ENCODE results near the gene KPNB1. TPM values are rescaled to one million over a fixed set of nuclear protein-coding genes. Genes with fewer than 3 reads are reported as not detected.
A peak's percentile ranks its signal among the peaks of the same experiment; 100 is the strongest.

The KPNB1 gene
- total and polyA plus RNA-seq, 9 donors, result 63.4 to 346 (median 236) TPM

DNA sequence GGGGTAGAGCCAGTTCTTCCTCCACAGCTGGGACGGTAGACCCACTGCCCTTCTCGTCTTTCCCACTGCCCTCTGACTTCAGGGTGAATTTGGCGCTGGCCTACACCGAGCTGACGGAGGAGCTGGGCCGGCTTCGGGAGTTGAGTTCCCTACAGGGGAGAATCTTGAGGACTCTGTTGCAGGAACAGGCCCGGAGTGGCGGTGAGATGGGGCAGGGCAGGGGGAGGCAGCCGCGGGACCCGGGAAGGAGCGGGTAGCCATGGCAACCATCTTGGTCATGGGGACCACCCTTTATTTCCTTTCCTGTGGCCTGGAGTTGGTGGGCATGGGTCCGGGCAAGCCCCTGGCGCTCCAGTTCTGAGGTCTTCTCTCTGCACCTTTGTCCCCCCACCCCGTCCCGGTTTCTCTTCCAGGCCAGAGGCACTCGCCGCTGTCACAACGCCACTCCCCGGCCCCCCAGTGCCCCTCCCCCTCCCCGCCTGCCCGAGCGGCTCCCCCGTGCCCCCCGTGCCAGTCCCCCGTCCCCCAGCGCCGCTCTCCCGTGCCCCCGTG is 58.7 kb downstream of the KPNB1 start:
- TF ChIP-seq, protein P1, sequence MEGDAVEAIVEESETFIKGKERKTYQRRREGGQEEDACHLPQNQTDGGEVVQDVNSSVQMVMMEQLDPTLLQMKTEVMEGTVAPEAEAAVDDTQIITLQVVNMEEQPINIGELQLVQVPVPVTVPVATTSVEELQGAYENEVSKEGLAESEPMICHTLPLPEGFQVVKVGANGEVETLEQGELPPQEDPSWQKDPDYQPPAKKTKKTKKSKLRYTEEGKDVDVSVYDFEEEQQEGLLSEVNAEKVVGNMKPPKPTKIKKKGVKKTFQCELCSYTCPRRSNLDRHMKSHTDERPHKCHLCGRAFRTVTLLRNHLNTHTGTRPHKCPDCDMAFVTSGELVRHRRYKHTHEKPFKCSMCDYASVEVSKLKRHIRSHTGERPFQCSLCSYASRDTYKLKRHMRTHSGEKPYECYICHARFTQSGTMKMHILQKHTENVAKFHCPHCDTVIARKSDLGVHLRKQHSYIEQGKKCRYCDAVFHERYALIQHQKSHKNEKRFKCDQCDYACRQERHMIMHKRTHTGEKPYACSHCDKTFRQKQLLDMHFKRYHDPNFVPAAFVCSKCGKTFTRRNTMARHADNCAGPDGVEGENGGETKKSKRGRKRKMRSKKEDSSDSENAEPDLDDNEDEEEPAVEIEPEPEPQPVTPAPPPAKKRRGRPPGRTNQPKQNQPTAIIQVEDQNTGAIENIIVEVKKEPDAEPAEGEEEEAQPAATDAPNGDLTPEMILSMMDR (IDR thresholded peaks at IDR 0.05), result no peak
- TF ChIP-seq EP300 (IDR thresholded peaks at IDR 0.05) (no peak), POLR2A (IDR thresholded peaks at IDR 0.05) (no peak)
- Histone ChIP-seq H3K4me3 (peak overlapping the region; percentile 25), H3K9me3 (no peaks in the 10 kb centered on the region), H3K27ac (no peak overlapping the region), H3K27me3 (no peaks in the 10 kb centered on the region), H3K36me3 (no peaks in the 10 kb centered on the region), H3K4me1 (ENCODE audit: insufficient read depth) (peaks cover 2% of the 10 kb centered on the region)
- WGBS, 3 donors, result 36 to 44% (median 40%) methylated on average over 27 to 31 of the region's 31 CpGs
- no peak for DNase-seq
- intact Hi-C loops (cut with DNase I), result no loop called here

DNA sequence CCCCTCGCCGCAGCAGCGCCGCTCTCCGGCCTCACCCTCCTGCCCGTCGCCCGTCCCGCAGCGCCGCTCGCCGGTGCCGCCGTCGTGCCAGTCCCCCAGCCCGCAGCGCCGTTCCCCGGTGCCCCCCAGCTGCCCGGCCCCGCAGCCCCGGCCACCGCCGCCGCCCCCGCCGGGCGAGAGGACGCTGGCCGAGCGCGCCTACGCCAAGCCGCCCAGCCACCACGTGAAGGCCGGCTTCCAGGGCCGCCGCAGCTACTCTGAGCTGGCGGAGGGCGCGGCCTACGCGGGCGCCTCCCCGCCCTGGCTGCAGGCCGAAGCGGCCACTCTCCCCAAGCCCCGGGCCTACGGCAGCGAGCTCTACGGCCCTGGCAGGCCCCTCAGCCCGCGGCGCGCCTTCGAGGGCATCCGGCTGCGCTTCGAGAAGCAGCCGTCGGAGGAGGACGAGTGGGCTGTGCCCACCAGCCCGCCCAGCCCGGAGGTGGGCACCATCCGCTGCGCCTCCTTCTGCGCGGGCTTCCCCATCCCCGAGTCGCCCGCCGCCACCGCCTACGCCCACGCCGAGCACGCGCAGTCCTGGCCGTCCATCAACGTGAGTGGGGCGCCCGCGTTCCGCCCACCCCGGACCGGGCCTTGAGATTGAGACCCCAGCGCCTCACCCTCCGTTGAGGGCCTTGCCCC is 59.3 kb downstream of the KPNB1 start:
- intact Hi-C loops (cut with DNase I), result no loop called here
- Histone ChIP-seq H3K9me3 (no peaks in the 10 kb centered on the region), H3K36me3 (no peaks in the 10 kb centered on the region), H3K27ac (no peak overlapping the region), H3K4me3 (peak overlapping the region; percentile 25), H3K27me3 (no peaks in the 10 kb centered on the region), H3K4me1 (ENCODE audit: insufficient read depth) (peaks cover 2% of the 10 kb centered on the region)
- DNase-seq, result peak; percentile 40 to 82 (median 55)
- 31 to 62% (median 41%) methylated on average over 47 to 89 of the region's 89 CpGs for whole genome bisulfite sequencing, 3 donors
- TF ChIP-seq POLR2A (IDR thresholded peaks at IDR 0.05) (no peak), EP300 (IDR thresholded peaks at IDR 0.05) (no peak)
- TF ChIP-seq, protein P1 (IDR thresholded peaks at IDR 0.05), result no peak

DNA sequence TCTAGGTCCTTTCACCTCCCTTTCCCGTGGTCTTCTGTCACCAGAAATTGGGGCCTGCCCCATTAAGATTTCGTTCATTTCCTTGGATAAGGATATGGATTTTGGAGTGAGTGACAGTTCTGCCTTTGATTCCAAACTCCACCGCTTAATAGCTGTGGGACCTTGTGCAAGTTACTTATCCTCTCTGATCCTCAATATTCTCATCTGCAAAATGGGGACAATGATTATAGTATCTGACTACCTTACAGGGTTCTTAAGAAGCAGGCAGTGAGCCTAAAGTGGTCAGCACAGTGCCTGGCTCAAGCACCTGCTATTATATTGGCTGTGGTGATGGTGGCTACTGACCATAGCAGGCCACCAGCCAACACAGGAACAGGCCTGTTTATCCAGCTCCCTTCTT is 59.9 kb downstream of the KPNB1 start:
- H3K4me3 ChIP-seq, result no peak overlapping the region

GRCh38 chr17:47711366-47712099 is 61.8 kb downstream of the KPNB1 start:
- no peak for DNase-seq
- no peaks in the 10 kb centered on the region for H3K27me3 ChIP-seq
- no peaks in the 10 kb centered on the region for H3K36me3 ChIP-seq
- H3K9me3 ChIP-seq, result no peaks in the 10 kb centered on the region
- H3K4me3 ChIP-seq, result no peak overlapping the region
- no peak overlapping the region for H3K27ac ChIP-seq
- no peak for TF ChIP-seq EP300 (IDR thresholded peaks at IDR 0.05)
- TF ChIP-seq, protein P1 (IDR thresholded peaks at IDR 0.05), result no peak
- TF ChIP-seq POLR2A (IDR thresholded peaks at IDR 0.05), result no peak
- WGBS, 3 donors, result 82 to 90% (median 88%) methylated on average over 15 of the region's 15 CpGs
- H3K4me1 ChIP-seq (ENCODE audit: insufficient read depth), result no peaks in the 10 kb centered on the region
- intact Hi-C loops (cut with DNase I), result no loop called here

More for the DNA sequence above, 59.9 kb downstream of the KPNB1 start:
- 88 to 90% (median 89%) methylated on average over 3 of the region's 3 CpGs for WGBS, 3 donors
- Histone ChIP-seq H3K27ac (no peak overlapping the region), H3K36me3 (no peaks in the 10 kb centered on the region), H3K4me1 (ENCODE audit: insufficient read depth) (peaks cover 2% of the 10 kb centered on the region), H3K9me3 (no peaks in the 10 kb centered on the region), H3K27me3 (no peaks in the 10 kb centered on the region)
- TF ChIP-seq POLR2A (IDR thresholded peaks at IDR 0.05) (no peak), EP300 (IDR thresholded peaks at IDR 0.05) (no peak)
- TF ChIP-seq, protein P1 (IDR thresholded peaks at IDR 0.05), result no peak
- DNase-seq, result no peak
- intact Hi-C loops (cut with DNase I), result no loop called here

Data from ovary (tissue), 9 donors.